ENCODE results near the gene TMC3. TPM values are rescaled to one million over a fixed set of nuclear protein-coding genes. Genes with fewer than 3 reads are reported as not detected.

Gene TMC3
- total RNA-seq, 1 experiment from 2014 or later, result not detected

DNA sequence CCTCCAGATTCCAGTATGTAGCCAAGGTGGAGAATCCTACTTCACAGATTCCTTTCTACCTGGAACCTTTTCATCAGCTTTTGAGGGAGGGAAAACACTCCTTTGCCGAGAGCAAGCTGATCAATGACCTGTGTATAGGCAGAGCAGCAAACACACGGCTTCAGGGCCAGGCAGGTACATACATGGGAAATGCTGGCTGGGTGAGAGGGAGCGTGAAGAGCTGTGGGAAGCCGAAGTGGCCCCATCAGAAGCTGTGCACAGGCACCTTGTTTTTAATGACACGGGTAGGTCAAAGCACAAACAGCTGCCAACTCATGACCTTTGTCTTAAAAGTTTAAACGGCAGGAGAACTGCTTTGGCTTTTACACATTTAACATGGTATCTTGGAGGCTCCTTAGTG lies 75.4 kb downstream of the TMC3 start:
- no peak for DNase-seq (ENCODE audit: low read depth)

DNA sequence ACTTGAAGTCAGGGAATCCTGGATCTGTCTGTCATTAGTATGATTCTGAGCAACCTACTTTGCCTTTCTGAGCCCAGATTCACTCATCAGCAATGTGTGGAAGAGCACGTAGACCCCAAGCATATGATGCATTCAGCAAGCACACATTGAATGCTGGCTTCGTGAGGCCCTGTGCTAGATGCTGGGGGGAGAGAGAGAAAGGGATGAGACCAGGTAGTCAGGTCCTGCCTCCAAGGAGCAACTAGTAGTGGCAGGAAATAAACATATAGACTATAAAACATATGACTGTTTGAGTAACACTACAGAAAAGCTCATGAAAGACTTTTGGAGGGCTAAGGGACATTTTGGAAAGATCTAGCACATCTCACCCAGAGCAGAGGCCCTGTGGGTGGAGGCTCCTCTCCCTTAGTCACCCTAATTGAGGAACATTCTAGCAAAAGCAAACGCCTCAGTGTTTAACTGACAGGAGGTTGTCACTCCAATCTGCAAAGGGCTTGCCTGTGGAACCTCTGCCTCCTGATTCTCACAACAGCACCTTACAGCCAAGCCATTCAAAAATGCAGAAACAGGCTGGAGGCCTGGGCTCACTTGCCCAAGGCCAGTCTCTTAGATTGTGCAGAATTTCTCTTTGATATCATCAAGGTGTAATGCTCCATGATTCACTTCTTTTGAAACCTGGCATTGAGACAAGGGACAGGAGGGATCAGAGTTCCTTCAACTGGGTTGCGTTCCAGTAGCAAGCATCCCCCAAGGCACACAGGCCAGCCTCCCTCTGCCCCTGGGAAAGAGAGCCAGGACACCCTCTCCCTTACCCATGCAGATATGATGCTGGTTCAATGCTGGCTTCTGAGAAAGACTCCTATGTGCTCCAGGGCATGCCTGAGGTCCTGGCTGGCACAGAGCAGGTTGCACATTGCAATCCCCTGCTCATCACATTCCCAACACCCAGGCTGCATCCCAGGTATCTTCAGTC lies 76.1 kb downstream of the TMC3 start:
- DNase-seq (ENCODE audit: low read depth), result no peak

DNA sequence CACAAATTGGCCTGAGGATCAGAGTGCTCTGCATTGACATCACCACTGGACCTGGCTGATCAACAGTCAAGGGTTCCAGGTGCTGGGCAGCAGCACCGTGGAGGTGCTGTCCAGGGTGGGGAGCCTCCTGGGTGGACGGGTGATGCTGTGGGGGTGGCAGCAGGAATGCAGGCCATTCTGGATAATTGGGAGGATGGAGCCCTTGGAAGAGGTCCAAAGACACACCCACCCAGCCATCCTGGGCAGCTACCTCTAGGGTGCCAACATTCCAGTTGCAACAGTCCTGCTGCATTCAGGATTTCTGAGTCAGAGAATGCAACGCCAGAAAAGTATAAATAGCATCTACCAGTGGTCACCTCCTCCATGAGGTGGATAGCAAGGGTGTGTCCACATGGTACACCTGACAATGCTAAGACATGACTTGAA lies 76.9 kb downstream of the TMC3 start:
- DNase-seq (ENCODE audit: low read depth), result peak; percentile 68

DNA sequence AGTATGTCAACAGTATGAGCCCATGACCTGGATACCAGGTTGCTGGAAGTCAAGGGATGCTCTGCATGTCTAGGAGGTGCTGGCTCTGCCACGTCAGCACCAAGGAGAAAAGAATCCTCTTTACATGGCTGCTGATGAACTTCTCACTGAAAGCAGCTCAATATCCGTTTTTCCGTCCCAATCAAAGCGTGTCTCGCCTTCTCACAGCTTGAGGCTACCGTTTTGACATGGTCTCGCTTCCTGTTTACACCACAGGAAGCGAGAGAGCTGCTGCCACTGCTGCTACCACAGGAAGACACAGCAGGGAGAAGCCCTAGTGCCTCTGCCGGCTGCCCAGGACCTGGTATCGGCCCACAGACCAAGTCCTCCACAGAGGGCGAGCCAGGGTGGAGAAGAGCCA lies 77.3 kb downstream of the TMC3 start:
- no peak for DNase-seq (ENCODE audit: low read depth)

DNA sequence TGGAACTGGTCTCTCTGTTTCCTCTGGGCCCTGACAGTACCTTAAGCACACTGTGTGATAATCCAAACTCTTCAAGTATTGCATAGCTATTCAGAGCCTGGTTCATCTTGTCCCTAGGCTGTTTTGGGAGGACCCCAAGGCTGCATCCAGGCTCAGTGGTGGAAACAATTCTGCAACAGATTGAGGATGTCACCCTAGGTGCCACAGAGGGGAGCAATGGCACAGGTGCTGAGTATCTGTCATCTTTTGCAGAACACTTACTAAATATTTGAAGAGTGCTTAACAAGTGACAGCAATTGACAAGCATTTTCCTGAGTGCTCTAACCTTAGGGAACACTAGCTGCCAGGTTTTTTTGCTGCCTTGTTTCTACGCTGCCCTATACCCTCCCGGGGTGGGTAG lies 77.8 kb downstream of the TMC3 start:
- no peak for DNase-seq (ENCODE audit: low read depth)

DNA sequence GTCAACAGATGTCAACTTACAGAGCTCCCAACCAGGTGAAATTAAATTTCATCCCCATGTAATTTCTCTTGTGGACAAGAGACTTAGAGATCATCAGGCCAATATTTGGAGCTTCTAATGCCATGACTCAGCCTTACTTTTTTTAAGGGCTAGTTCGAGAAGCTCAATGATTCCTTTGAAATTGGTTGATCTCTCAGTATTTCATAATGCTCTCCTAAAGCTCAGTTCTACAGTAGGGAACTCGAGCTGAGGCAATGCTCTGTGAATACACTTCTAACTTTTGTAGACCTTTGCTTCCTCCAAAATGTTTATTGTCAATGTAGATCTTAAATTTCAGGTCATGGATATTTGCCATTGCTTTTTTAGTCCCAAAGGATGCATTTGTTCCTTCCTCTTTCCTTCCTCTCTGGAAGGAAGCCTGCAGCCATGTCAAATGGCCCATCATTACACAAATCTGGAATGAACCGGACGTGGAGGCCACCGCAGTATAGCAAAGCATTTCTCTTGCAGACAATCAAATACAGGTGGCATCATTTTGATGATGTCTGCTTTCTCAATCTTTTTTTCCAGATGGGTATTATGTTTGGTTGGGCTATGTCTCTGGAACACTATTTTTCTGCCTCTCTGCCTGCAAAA lies 78.4 kb downstream of the TMC3 start:
- no peak for DNase-seq (ENCODE audit: low read depth)

GRCh38 chr15:81294516-81294880 lies 79.5 kb downstream of the TMC3 start:
- DNase-seq (ENCODE audit: low read depth), result no peak

GRCh38 chr15:81293728-81294515 lies 80.1 kb downstream of the TMC3 start:
- DNase-seq (ENCODE audit: low read depth), result no peak

GRCh38 chr15:81292523-81293001 lies 81.5 kb downstream of the TMC3 start:
- no peak for DNase-seq (ENCODE audit: low read depth)

- DNase-seq (ENCODE audit: low read depth), result no peak
These were observed 82.0 kb downstream of the TMC3 start for GRCh38 chr15:81291916-81292522.

DNA sequence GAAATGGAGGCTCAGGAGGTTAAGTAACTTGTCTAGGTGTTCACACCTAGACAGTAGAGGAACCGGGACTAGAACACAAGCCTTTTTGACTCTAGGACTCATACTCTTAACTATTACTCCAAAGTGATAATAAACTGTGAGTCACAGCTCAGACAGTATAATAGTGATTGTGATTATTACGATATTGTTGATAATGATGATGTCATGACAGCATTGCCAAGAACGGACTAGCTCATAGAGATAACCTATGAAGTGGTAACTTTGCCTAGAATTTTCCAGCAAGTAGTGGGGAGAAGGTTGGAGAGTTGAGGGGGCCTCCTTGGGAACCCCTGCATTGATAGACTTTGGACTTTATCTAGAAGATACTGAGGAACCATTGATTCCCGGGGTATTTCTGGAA lies 84.1 kb downstream of the TMC3 start:
- DNase-seq (ENCODE audit: low read depth), result no peak

DNA sequence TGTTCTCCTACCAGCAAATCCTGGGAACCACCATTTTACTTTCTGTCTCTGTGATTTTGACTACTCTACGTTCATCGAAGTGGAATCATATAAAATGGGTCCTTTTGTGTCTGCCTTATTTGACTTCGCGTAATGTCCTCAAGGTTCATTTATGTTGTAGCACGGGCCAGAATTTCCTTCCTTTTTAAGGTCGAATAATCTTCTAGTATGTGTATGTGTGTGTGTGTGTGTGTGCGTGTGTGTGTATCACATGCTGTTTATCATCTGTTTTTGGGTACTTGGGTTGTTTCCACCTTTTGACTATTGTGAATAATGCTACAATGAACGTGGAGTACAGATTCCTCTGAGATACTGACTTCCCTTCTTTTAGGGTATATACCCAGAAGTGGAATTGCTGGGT lies 85.4 kb downstream of the TMC3 start:
- DNase-seq (ENCODE audit: low read depth), result no peak

DNA sequence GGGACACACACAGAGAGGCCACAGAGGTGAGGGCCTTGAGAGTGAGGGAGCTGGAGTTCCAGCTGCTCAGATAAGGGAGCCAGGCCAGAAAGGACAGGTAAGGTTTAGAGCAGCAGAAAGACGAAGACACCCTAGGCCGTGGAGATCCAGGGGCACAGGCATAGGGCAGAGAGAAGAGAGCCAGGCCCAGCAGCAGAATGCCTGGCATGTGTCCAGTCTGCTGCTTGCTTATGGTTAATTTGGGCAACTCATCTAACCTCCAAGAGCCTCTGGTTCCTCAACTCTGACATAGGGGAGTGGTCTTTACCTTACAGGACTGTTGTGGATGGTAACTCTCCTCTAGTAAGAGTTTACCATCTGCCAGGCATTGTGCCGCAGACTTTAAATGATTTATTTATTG lies 86.0 kb downstream of the TMC3 start:
- no peak for DNase-seq (ENCODE audit: low read depth)

GRCh38 chr15:81286621-81287121 lies 87.3 kb downstream of the TMC3 start:
- no peak for DNase-seq (ENCODE audit: low read depth)

DNA sequence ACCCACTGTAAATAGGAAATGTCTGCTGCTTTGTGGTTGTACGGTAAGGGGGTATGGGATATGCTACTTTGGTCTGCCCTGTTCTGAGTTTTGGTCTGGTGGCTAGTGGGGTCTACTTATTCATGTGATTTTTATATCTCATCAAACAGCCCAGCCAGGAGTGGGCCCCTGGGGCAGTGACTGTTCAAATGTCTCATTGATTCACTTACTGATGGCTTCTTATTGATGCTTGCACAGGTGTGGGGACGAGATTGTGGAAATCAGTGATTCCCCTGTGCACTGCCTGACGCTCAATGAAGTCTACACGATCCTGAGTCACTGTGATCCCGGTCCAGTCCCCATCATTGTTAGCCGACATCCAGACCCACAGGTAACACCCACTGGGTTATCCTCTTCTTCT lies 88.6 kb downstream of the TMC3 start:
- DNase-seq (ENCODE audit: low read depth), result no peak

GRCh38 chr15:81284256-81285031 lies 89.6 kb downstream of the TMC3 start:
- no peak for DNase-seq (ENCODE audit: low read depth)

- DNase-seq (ENCODE audit: low read depth), result no peak
These were observed 91.1 kb downstream of the TMC3 start for GRCh38 chr15:81282911-81283310.

DNA sequence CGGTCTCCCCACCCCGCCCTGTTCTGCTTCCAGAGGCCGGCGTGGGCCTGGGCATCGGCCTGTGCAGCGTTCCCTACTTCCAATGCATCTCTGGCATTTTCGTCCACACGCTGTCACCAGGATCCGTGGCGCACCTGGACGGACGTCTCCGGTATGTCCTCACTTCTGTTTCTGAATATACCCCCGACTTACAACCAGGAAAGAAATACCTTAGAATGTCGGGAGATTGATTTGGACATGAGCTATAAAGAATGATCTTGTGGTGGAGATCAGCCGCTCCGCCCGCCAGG lies 91.5 kb downstream of the TMC3 start:
- no peak for DNase-seq (ENCODE audit: low read depth)

- no peak for DNase-seq (ENCODE audit: low read depth)
These were observed 92.0 kb downstream of the TMC3 start for GRCh38 chr15:81281766-81282605.

GRCh38 chr15:81281456-81281735 lies 92.6 kb downstream of the TMC3 start:
- no peak for DNase-seq (ENCODE audit: low read depth)

Measured in M059J (cell line).